ACC112 (cell line): ENCODE results near the gene PTX4.

Experiments
- H2AFZ ChIP-seq: fragments of 200-600 bp; sonication (generic); one replicate; pipeline ENCODE4 v1.6.0; 2017; ENCODE audit warnings: antibody characterized with exemption, low read length; ENCODE audit not compliant: unreplicated experiment
- H3K27ac ChIP-seq: fragments of 200-600 bp; sonication (generic); 2 replicates; pipeline ENCODE4 v1.5.1; 2014; ENCODE audit warnings: low read depth, mild to moderate bottlenecking, antibody characterized with exemption, low read length, moderate library complexity
- H3K27me3 ChIP-seq: fragments of 200-600 bp; sonication (generic); 2 replicates; pipeline ENCODE4 v1.6.1; 2014; ENCODE audit warnings: mild to moderate bottlenecking, antibody characterized with exemption, low read length, moderate library complexity, mixed read lengths; ENCODE audit not compliant: insufficient read depth
- H3K36me3 ChIP-seq: fragments of 200-600 bp; sonication (generic); 2 replicates; pipeline ENCODE4 v1.6.1; 2016; ENCODE audit warnings: mild to moderate bottlenecking, antibody characterized with exemption, low read length, moderate library complexity, mixed read lengths; ENCODE audit not compliant: insufficient read depth
- H3K4me1 ChIP-seq: fragments of 200-600 bp; sonication (generic); one replicate; pipeline ENCODE4 v1.6.1; 2016; ENCODE audit warnings: low read length, mixed read lengths; ENCODE audit not compliant: insufficient read depth, unreplicated experiment, control insufficient read depth
- H3K4me3 ChIP-seq: fragments of 200-600 bp; sonication (generic); 2 replicates; pipeline ENCODE4 v1.5.1; 2014; ENCODE audit warnings: mild to moderate bottlenecking, low read depth, low read length
- H3K79me2 ChIP-seq: fragments of 200-600 bp; sonication (generic); one replicate; pipeline ENCODE4 v1.6.0; 2016; ENCODE audit warnings: low read length; ENCODE audit not compliant: control insufficient read depth, unreplicated experiment, insufficient read depth

Gene PTX4

DNA sequence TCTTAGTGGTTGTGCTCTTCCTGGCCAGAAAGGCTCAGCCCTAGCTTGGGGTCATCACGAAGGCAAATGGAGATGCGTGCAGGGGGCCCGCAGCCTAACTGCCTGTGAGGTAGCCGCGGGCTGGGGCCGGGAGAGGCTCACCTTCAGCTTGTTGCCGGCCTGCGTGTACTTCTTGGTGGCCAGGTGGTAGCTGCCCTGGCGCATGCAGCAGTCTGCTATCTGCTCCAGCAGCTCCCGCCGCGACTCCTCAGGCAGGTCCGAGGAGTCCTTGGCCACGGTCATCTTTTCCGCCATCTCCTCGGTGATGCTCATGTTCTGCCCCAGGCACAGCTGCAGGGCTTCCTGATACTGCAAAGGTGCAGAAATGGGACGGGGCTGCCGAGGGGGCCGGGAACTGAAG, 31.7 kb upstream of the PTX4 start:
- H3K79me2 ChIP-seq = no peaks in the 10 kb centered on the region
- no peak overlapping the region for H3K4me3 ChIP-seq
- H3K36me3 ChIP-seq = no peaks in the 10 kb centered on the region
- H3K4me1 ChIP-seq = no peaks in the 10 kb centered on the region
- no peak overlapping the region for H3K27ac ChIP-seq
- H2AFZ ChIP-seq = no peak overlapping the region
- H3K27me3 ChIP-seq = no peaks in the 10 kb centered on the region

GRCh38 chr16:1519831-1520230, 31.1 kb upstream of the PTX4 start:
- Histone ChIP-seq H3K4me3 (no peak overlapping the region), H3K27me3 (no peaks in the 10 kb centered on the region), H3K36me3 (no peaks in the 10 kb centered on the region), H3K79me2 (no peaks in the 10 kb centered on the region), H3K27ac (no peak overlapping the region), H3K4me1 (no peaks in the 10 kb centered on the region), H2AFZ (no peak overlapping the region)

DNA sequence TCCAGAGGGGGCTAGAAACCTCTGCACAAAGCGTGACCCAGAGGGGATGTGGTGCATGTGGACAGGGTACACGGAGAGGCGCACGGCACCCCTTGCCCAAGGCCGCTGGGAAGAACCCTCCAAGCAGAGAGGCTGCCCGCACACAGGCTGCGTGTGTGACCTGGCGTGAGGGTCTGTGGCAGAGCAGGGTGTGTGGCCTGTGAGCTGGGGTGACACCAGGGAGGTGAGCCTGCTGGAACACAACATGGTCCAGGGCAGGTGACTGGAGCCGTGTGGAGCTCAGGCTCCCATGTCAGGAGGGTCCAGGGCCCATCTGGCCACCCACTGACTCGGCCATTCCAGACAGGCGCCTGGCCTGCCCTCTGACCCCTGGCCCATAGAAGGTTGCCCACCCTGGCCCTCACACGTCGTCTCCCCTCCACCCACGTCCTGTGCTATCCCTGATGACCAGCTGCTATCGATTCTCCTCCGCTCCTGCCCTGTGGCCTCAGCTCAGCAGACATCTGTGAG, 29.9 kb upstream of the PTX4 start:
- H3K4me3 ChIP-seq = no peak overlapping the region
- H2AFZ ChIP-seq = no peak overlapping the region
- no peaks in the 10 kb centered on the region for H3K27me3 ChIP-seq
- H3K79me2 ChIP-seq = no peaks in the 10 kb centered on the region
- H3K27ac ChIP-seq = no peak overlapping the region
- H3K4me1 ChIP-seq = no peaks in the 10 kb centered on the region
- 0 out of 2 replicates have a peak, but pooled peaks cover 3% of the 10 kb centered on the region for H3K36me3 ChIP-seq

GRCh38 chr16:1514507-1514906, 25.8 kb upstream of the PTX4 start:
- H3K4me3 ChIP-seq = no peak overlapping the region
- no peaks in the 10 kb centered on the region for H3K79me2 ChIP-seq
- H3K27ac ChIP-seq = no peak overlapping the region
- no peak overlapping the region for H2AFZ ChIP-seq
- peaks cover 9% of the 10 kb centered on the region; the same call in 1 of the 2 replicates for H3K36me3 ChIP-seq
- no peaks in the 10 kb centered on the region for H3K4me1 ChIP-seq
- no peaks in the 10 kb centered on the region for H3K27me3 ChIP-seq

DNA sequence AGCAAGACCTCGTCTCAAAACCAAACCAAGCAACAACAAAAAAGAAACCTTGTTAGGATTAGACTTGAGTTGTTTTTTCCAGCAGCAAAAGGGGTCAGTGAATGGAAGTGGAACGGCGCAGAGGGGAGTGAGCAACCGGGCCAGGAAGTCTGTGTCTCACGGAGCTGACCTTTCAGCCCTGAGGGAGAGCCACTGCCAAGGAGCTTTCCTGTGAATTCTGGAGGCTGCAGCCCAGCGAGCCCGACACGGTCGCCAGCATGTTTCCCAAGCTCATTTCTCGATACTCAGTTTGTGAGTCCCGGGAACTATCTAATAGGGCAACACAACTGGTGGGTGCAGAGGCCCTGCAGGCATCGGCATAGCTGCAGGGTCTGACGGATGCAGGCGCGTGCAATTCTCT, 24.0 kb upstream of the PTX4 start:
- H3K36me3 ChIP-seq = peaks cover 9% of the 10 kb centered on the region; the same call in 1 of the 2 replicates
- no peaks in the 10 kb centered on the region for H3K4me1 ChIP-seq
- H3K4me3 ChIP-seq = no peak overlapping the region
- H3K27me3 ChIP-seq = no peaks in the 10 kb centered on the region
- H3K79me2 ChIP-seq = no peaks in the 10 kb centered on the region
- no peak overlapping the region for H2AFZ ChIP-seq
- no peak overlapping the region for H3K27ac ChIP-seq

GRCh38 chr16:1511662-1512569, 23.2 kb upstream of the PTX4 start:
- Histone ChIP-seq H3K4me1 (no peaks in the 10 kb centered on the region), H3K4me3 (no peak overlapping the region), H3K36me3 (peaks cover 9% of the 10 kb centered on the region; the same call in 1 of the 2 replicates), H3K79me2 (no peaks in the 10 kb centered on the region), H2AFZ (no peak overlapping the region), H3K27me3 (no peaks in the 10 kb centered on the region), H3K27ac (no peak overlapping the region)

- Histone ChIP-seq H3K27me3 (no peaks in the 10 kb centered on the region), H2AFZ (no peak overlapping the region), H3K27ac (no peak overlapping the region), H3K79me2 (no peaks in the 10 kb centered on the region), H3K36me3 (peaks cover 9% of the 10 kb centered on the region; the same call in 1 of the 2 replicates), H3K4me1 (no peaks in the 10 kb centered on the region), H3K4me3 (no peak overlapping the region)
These were observed 22.2 kb upstream of the PTX4 start for GRCh38 chr16:1510941-1511351.

- Histone ChIP-seq H3K27ac (no peak overlapping the region), H3K4me1 (no peaks in the 10 kb centered on the region), H3K27me3 (no peaks in the 10 kb centered on the region), H2AFZ (no peak overlapping the region), H3K79me2 (no peaks in the 10 kb centered on the region), H3K36me3 (peaks cover 9% of the 10 kb centered on the region; the same call in 1 of the 2 replicates), H3K4me3 (no peak overlapping the region)
These were observed 21.5 kb upstream of the PTX4 start for GRCh38 chr16:1510272-1510671.

GRCh38 chr16:1509307-1510221, 20.8 kb upstream of the PTX4 start:
- Histone ChIP-seq H3K27ac (no peak overlapping the region), H3K27me3 (no peaks in the 10 kb centered on the region), H3K4me1 (no peaks in the 10 kb centered on the region), H2AFZ (no peak overlapping the region), H3K4me3 (no peak overlapping the region), H3K36me3 (peaks cover 9% of the 10 kb centered on the region; the same call in 1 of the 2 replicates), H3K79me2 (no peaks in the 10 kb centered on the region)

- no peaks in the 10 kb centered on the region for H3K79me2 ChIP-seq
- H3K27me3 ChIP-seq = no peaks in the 10 kb centered on the region
- H3K27ac ChIP-seq = no peak overlapping the region
- no peak overlapping the region for H3K4me3 ChIP-seq
- no peak overlapping the region for H2AFZ ChIP-seq
- no peaks in the 10 kb centered on the region for H3K4me1 ChIP-seq
- peaks cover 6% of the 10 kb centered on the region; the same call in 1 of the 2 replicates for H3K36me3 ChIP-seq
These were observed 19.9 kb upstream of the PTX4 start for GRCh38 chr16:1508494-1509187.
